H1 (cell line): ENCODE data around the gene MTX3. TPM values are rescaled to one million over a fixed set of nuclear protein-coding genes. Genes with fewer than 3 reads are reported as not detected.

Experiments
- CTCF ChIA-PET: fragments of 300-600 bp; sonication (Branson Sonifier 250); formaldehyde crosslinking; loops from one replicate; lab custom pipeline; 2021; ENCODE audit not compliant: partially characterized antibody; lab: Charles Lee
- POLR2A ChIA-PET: fragments of 300-600 bp; sonication (Branson Sonifier 250); formaldehyde crosslinking; loops from one replicate; lab custom pipeline; 2021; ENCODE audit warnings: inconsistent platforms; ENCODE audit not compliant: partially characterized antibody; lab: Charles Lee
- DNase-seq, 2 experiments: peaks; one replicate each; pipeline versions ENCODE4 v3.0.0 to v3.0.0-alpha.2; 2010 to 2022; ENCODE audit warnings: low spot score in 2 of 2, low read depth in 1 of 2, mixed read lengths in 1 of 2
- FAIRE-seq: peaks from 2 replicates; lab custom pipeline; 2011; peaks lifted over from hg19 to GRCh38; lab: Jason Lieb, UNC
- H2AFZ ChIP-seq: 2 replicates; pipeline ENCODE4 v1.8.1; 2012; ENCODE audit warnings: low read length, inconsistent platforms
- H2AK5ac ChIP-seq: 2 replicates; pipeline ENCODE4 v1.6.1; 2013; ENCODE audit warnings: low read depth, low read length
- H2BK120ac ChIP-seq: replicated peaks from 2 replicates; pipeline ENCODE3; 2013; ENCODE audit warnings: low read depth, low read length, inconsistent platforms
- H2BK12ac ChIP-seq: 2 replicates; pipeline ENCODE4 v1.6.1; 2013; ENCODE audit warnings: low read depth, low read length
- H2BK15ac ChIP-seq: 2 replicates; pipeline ENCODE4 v1.6.1; 2013; ENCODE audit warnings: low read length
- H2BK20ac ChIP-seq: 2 replicates; pipeline ENCODE4 v1.6.1; 2013; ENCODE audit warnings: low read length
- H2BK5ac ChIP-seq: 2 replicates; pipeline ENCODE4 v1.6.1; 2013; ENCODE audit warnings: low read depth, low read length
- H3K14ac ChIP-seq: 2 replicates; pipeline ENCODE4 v1.6.1; 2013; ENCODE audit warnings: inconsistent platforms; ENCODE audit not compliant: insufficient read length
- H3K18ac ChIP-seq: 2 replicates; pipeline ENCODE4 v1.6.1; 2013; ENCODE audit warnings: low read length; ENCODE audit errors: extremely low read depth
- H3K23ac ChIP-seq: 2 replicates; pipeline ENCODE4 v1.6.1; 2013; ENCODE audit warnings: inconsistent platforms; ENCODE audit not compliant: insufficient read length
- H3K23me2 ChIP-seq: 2 replicates; pipeline ENCODE4 v1.6.1; 2013; ENCODE audit warnings: low read depth, low read length
- H3K27ac ChIP-seq: 2 replicates; pipeline ENCODE4 v1.6.1; 2011; ENCODE audit warnings: low read depth, low read length, inconsistent platforms
- H3K27me3 ChIP-seq, 4 experiments: replicated peaks in 1 of 4; 1 replicate in 1 of 4; 2 replicates in 3 of 4; pipeline versions ENCODE4 v1.6.1 to v1.8.1; 2011 to 2013; ENCODE audit warnings: low read length in 3 of 4, mild to moderate bottlenecking in 3 of 4, inconsistent platforms in 2 of 4, mixed read lengths in 2 of 4, moderate library complexity in 1 of 4; ENCODE audit not compliant: control insufficient read depth in 3 of 4, insufficient read depth in 3 of 4; ENCODE audit errors: extremely low read depth in 1 of 4
- H3K36me3 ChIP-seq, 4 experiments: 2 replicates each; pipeline versions ENCODE4 v1.6.1 to v1.8.1; 2011 to 2013; ENCODE audit warnings: mild to moderate bottlenecking in 4 of 4, low read length in 3 of 4, moderate library complexity in 2 of 4, control low read depth in 1 of 4, inconsistent platforms in 1 of 4; ENCODE audit not compliant: insufficient read depth in 4 of 4, control insufficient read depth in 2 of 4
- H3K4ac ChIP-seq: replicated peaks from 2 replicates; pipeline ENCODE3; 2013; ENCODE audit warnings: low read length, low read depth, mixed read lengths, inconsistent platforms; ENCODE audit not compliant: insufficient read length
- H3K4me1 ChIP-seq, 4 experiments: replicated peaks in 1 of 4; 1 replicate in 1 of 4; 2 replicates in 3 of 4; pipeline versions ENCODE4 v1.6.1 to v1.8.1; 2011 to 2013; ENCODE audit warnings: low read length in 3 of 4, inconsistent platforms in 2 of 4, mixed read lengths in 1 of 4; ENCODE audit not compliant: insufficient read depth in 4 of 4, control insufficient read depth in 3 of 4
- H3K4me2 ChIP-seq, 2 experiments: 2 replicates each; pipeline versions ENCODE4 v1.6.1 to v1.8.1; 2011 to 2013; ENCODE audit warnings: low read depth in 2 of 2, low read length in 2 of 2, control low read depth in 1 of 2, inconsistent platforms in 1 of 2, mild to moderate bottlenecking in 1 of 2; ENCODE audit not compliant: insufficient read depth in 1 of 2
- H3K4me3 ChIP-seq, 4 experiments: fragments of 200-600, 300-600 bp in 1 of 4; sonication (generic), shearing (Covaris generic), sonication (Bioruptor Twin) in 1 of 4; 2 replicates each; pipeline versions ENCODE4 v1.5.1 to v1.8.1; 2011 to 2016; ENCODE audit warnings: low read length in 4 of 4, low read depth in 3 of 4, control low read depth in 2 of 4, inconsistent platforms in 2 of 4, mild to moderate bottlenecking in 2 of 4, mixed read lengths in 1 of 4, moderate library complexity in 1 of 4; ENCODE audit not compliant: insufficient read depth in 2 of 4; ENCODE audit errors: extremely low read depth in 1 of 4
- H3K56ac ChIP-seq: replicated peaks from 2 replicates; pipeline ENCODE3; 2013; ENCODE audit warnings: low read depth, mild to moderate bottlenecking, mixed read lengths, low read length, inconsistent platforms; ENCODE audit not compliant: insufficient read length
- H3K79me1 ChIP-seq: 2 replicates; pipeline ENCODE4 v1.6.1; 2013; ENCODE audit warnings: low read depth, low read length, control low read depth
- H3K79me2 ChIP-seq, 2 experiments: 2 replicates each; pipeline versions ENCODE4 v1.6.1 to v1.8.1; 2012 to 2013; ENCODE audit warnings: low read length in 2 of 2, mild to moderate bottlenecking in 2 of 2, inconsistent platforms in 1 of 2; ENCODE audit not compliant: insufficient read depth in 2 of 2, control insufficient read depth in 1 of 2
- H3K9ac ChIP-seq, 4 experiments: replicated peaks in 1 of 4; 1 replicate in 1 of 4; 2 replicates in 3 of 4; pipeline versions ENCODE4 v1.6.1 to v1.8.1; 2011 to 2013; ENCODE audit warnings: low read depth in 3 of 4, low read length in 3 of 4, control low read depth in 2 of 4, mild to moderate bottlenecking in 2 of 4, moderate library complexity in 2 of 4, inconsistent platforms in 1 of 4; ENCODE audit errors: extremely low read depth in 1 of 4
- H3K9me3 ChIP-seq, 2 experiments: 2 replicates each; pipeline versions ENCODE4 v1.6.1 to v1.8.1; 2012 to 2013; ENCODE audit warnings: mild to moderate bottlenecking in 2 of 2, moderate library complexity in 2 of 2, control low read depth in 1 of 2, inconsistent platforms in 1 of 2, low read depth in 1 of 2, low read length in 1 of 2, mixed read lengths in 1 of 2; ENCODE audit not compliant: insufficient read depth in 2 of 2
- H4K20me1 ChIP-seq, 2 experiments: replicated peaks in 1 of 2; 2 replicates each; pipeline versions ENCODE3 to v1.8.1; 2011 to 2013; ENCODE audit warnings: inconsistent platforms in 2 of 2, low read length in 2 of 2, mild to moderate bottlenecking in 1 of 2; ENCODE audit not compliant: insufficient read depth in 2 of 2, control insufficient read depth in 1 of 2
- H4K5ac ChIP-seq: 2 replicates; pipeline ENCODE4 v1.6.1; 2013; ENCODE audit warnings: low read length, low read depth, mixed read lengths, inconsistent platforms; ENCODE audit not compliant: insufficient read length
- H4K8ac ChIP-seq: 2 replicates; pipeline ENCODE4 v1.8.0; 2013; ENCODE audit warnings: mild to moderate bottlenecking, moderate library complexity, low read length, inconsistent platforms; ENCODE audit not compliant: insufficient read depth; ENCODE audit errors: extremely low read depth
- H4K91ac ChIP-seq: replicated peaks from 2 replicates; pipeline ENCODE3; 2013; ENCODE audit warnings: low read length, mixed read lengths, inconsistent platforms; ENCODE audit not compliant: insufficient read length
- ASH2L ChIP-seq: fragments of 200-600, 300-600 bp; sonication (generic); IDR thresholded peaks from one replicate; pipeline ENCODE4 v1.7.1; 2017; ENCODE audit warnings: low read length
- CEBPB ChIP-seq: IDR thresholded peaks from 2 replicates; pipeline ENCODE4 v1.6.1; 2012; ENCODE audit warnings: low read depth, low read length
- CREB1 ChIP-seq: IDR thresholded peaks from 2 replicates; pipeline ENCODE4 v1.6.1; 2012; ENCODE audit warnings: inconsistent platforms
- HDAC6 ChIP-seq: IDR thresholded peaks from one replicate; pipeline ENCODE4 v1.7.1; 2012; ENCODE audit warnings: low read depth, mild to moderate bottlenecking, inconsistent platforms, low read length, moderate library complexity
- POLR2AphosphoS5 ChIP-seq: IDR thresholded peaks from 2 replicates; pipeline ENCODE4 v1.6.1; 2011; ENCODE audit warnings: low read depth, low read length
- TBP ChIP-seq: IDR thresholded peaks from 2 replicates; pipeline ENCODE4 v1.6.1; 2011; ENCODE audit warnings: low read depth, low read length, improper control_type of control experiment
- TEAD4 ChIP-seq: IDR thresholded peaks from 2 replicates; pipeline ENCODE4 v1.6.1; 2012; ENCODE audit warnings: low read depth, low read length, inconsistent platforms, mixed read lengths
- WGBS, 2 experiments: shearing (Covaris generic) in 1 of 2; methylation state at CpG; one replicate each; pipeline versions ENCODE4 v1.1.6 to v1.1.7; 2013 to 2015; ENCODE audit warnings: low lambda C conversion rate in 2 of 2, mixed read lengths in 2 of 2, inconsistent platforms in 1 of 2, low coverage in 1 of 2, missing lambda C conversion rate in 1 of 2; ENCODE audit not compliant: insufficient replicate concordance in 2 of 2, insufficient coverage in 1 of 2, insufficient read length in 1 of 2; ENCODE audit errors: extremely low coverage in 1 of 2, missing lambda C conversion rate in 1 of 2; 5-methylcytosine and 5-hydroxymethylcytosine counted together
- polyA plus RNA-seq, 7 experiments: library from polyadenylated mRNA; depleted of rRNA in 3 of 7; stranded (reverse) in 5 of 7; unstranded in 2 of 7; fragments of >200 nt in 5 of 7; fragments of 200-250 nt in 2 of 7; gene quantifications; 1 replicate in 5 of 7; 2 replicates in 1 of 7; 4 replicates in 1 of 7; pipeline versions ENCODE4 v1.2.1 to v1.2.3, GENCODE V29; 2011 to 2013; ENCODE audit warnings: missing spikeins in 2 of 7, mixed read lengths in 2 of 7
- total RNA-seq: library from RNA; stranded (reverse); fragmentation: NEBNext Ultra II Directional; extraction: Animal tissue kit (Norgen Biotek cat#: 25700); gene quantifications from 2 replicates; pipeline ENCODE4 v1.2.1, GENCODE V29; 2021

The MTX3 gene
- total and polyA plus RNA-seq, 2 of the 8 experiments (the other 6 are each of a cell fraction or from before 2014, with no cell fraction given), result 9.4 to 28.8 TPM

DNA sequence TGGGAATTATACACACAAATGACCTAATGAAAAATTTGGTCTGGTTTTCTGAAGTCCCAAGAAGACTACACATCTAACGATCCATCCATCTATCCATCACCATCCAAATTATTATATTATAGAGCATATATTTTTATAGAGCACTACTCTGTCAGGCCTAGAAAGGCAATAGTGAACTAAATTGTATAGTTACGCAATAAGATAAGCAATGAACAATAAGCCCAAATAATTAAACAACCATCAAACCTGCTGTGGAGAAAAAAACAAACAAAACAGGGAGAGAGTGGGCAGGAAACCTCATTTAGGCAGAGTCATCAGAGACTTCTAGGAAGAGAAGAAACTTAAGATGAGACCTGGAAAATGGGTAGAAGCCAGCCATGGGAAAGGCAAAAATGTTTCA lies 59.7 kb downstream of the MTX3 start:
- no peak overlapping the region for H3K4ac ChIP-seq
- H2BK20ac ChIP-seq, result no peak overlapping the region
- ChIA-PET POLR2A (no interaction called here), CTCF (interaction anchor here (1.1 to 2.1 kb wide), 2 partner anchors 45 to 152 kb away, joined by 3 to 8 read pairs; no protein-coding TSS in a partner anchor)
- H4K8ac ChIP-seq, result no peak overlapping the region
- no peak overlapping the region for H3K56ac ChIP-seq
- no peak overlapping the region for H3K9ac ChIP-seq
- no peak overlapping the region for H3K4me3 ChIP-seq
- DNase-seq (no peak), FAIRE-seq (no peak)
- H3K27ac ChIP-seq, result no peak overlapping the region
- no peak overlapping the region for H4K91ac ChIP-seq
- 91% methylated on average over 2 of the region's 2 CpGs; no CpG with 5 or more reads in 1 of the 2 experiments for WGBS, 2 experiments
- no peak overlapping the region for H3K14ac ChIP-seq
- no peak overlapping the region for H2BK15ac ChIP-seq
- no peak overlapping the region for H4K5ac ChIP-seq
- no peaks in the 10 kb centered on the region for H3K36me3 ChIP-seq
- H2BK5ac ChIP-seq, result no peak overlapping the region
- no peaks in the 10 kb centered on the region for H3K9me3 ChIP-seq
- no peaks in the 10 kb centered on the region; a peak in 1 of 7 replicates for H3K27me3 ChIP-seq
- no peak overlapping the region for H3K4me2 ChIP-seq
- H2AK5ac ChIP-seq, result no peak overlapping the region
- no peaks in the 10 kb centered on the region for H3K79me2 ChIP-seq
- TF ChIP-seq CREB1 (no peak), TEAD4 (no peak), TBP (no peak), CEBPB (peak; percentile 47; the same call in 1 of the 2 replicates), ASH2L (no peak), POLR2AphosphoS5 (no peak), HDAC6 (no peak)
- H2AFZ ChIP-seq, result no peak overlapping the region
- no peaks in the 10 kb centered on the region for H3K23me2 ChIP-seq
- no peaks in the 10 kb centered on the region for H4K20me1 ChIP-seq
- no peaks in the 10 kb centered on the region for H3K79me1 ChIP-seq
- no peak overlapping the region for H2BK120ac ChIP-seq
- no peak overlapping the region for H2BK12ac ChIP-seq
- H3K4me1 ChIP-seq, result no peaks in the 10 kb centered on the region
- no peak overlapping the region for H3K18ac ChIP-seq
- no peak overlapping the region for H3K23ac ChIP-seq
